Middle frontal gyrus (tissue), 1 donor: ENCODE results near the gene SRMS.
"Not testable (repeated sequence)": the region's sequence is repeated elsewhere in the genome, so short reads cannot be mapped to it uniquely, and the experiment has no call there.

ENCODE experiments used
- DNase-seq: peaks from one replicate; pipeline ENCODE4 v3.0.0-alpha.2; 2015; ENCODE audit warnings: low spot score; ENCODE audit errors: extremely low spot score

Gene SRMS

GRCh38 chr20:63566395-63567135 lies 19.0 kb upstream of the SRMS start:
- DNase-seq, result no peak

GRCh38 chr20:63565699-63566335 lies 18.3 kb upstream of the SRMS start:
- no peak for DNase-seq

- DNase-seq, result no peak
These were observed 17.6 kb upstream of the SRMS start for GRCh38 chr20:63565021-63565698.

DNA sequence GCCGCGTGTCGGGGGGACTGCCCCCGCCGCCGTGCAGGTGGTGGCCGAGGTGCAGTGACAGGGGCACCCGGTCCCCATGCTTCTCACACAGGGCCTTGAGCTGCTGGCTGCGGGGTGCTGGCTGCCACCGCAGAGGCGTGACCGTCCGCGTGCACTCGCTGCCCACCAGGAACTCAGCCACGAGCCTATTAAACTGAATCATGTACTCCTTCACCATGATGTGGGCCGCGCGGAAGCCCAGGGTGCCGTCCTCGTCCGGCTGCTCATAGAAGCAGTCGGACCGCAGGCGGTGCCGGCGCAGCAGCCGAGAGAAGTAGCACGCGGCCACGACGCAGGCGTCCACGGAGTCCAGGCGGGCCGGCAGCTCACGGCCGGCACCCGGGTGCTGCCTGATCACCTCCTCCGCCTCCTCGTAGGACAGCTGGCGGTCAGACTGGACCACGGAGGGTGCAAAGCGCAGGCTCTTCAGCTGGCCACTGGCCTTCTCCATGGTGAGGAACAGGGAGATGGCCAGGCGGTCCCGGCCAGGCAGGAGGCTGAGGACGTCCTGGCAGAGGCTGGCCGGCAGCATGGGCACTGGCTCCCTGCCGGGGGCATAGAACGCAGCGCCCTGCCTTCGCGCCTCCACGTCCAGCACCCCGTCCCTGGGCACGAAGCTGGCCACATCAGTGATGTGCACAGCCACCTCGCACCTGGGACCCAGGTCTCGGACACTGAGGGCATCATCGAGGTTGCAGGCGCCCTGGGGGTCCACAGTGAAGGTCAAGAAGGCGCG lies 16.7 kb upstream of the SRMS start:
- DNase-seq, result no peak

GRCh38 chr20:63563225-63563935 lies 15.8 kb upstream of the SRMS start:
- no peak for DNase-seq

- DNase-seq, result no peak
These were observed 15.1 kb upstream of the SRMS start for GRCh38 chr20:63562461-63563224.

GRCh38 chr20:63561624-63562396 lies 14.3 kb upstream of the SRMS start:
- DNase-seq, result no peak

GRCh38 chr20:63560856-63561609 lies 13.5 kb upstream of the SRMS start:
- DNase-seq, result no peak

- no peak for DNase-seq
These were observed 12.8 kb upstream of the SRMS start for GRCh38 chr20:63560333-63560805.

- not testable (repeated sequence) for DNase-seq
These were observed 12.2 kb upstream of the SRMS start for GRCh38 chr20:63559485-63560332.

- DNase-seq, result no peak
These were observed 11.4 kb upstream of the SRMS start for GRCh38 chr20:63558804-63559484.

- no peak for DNase-seq
These were observed 9.9 kb upstream of the SRMS start for GRCh38 chr20:63557481-63557891.

DNA sequence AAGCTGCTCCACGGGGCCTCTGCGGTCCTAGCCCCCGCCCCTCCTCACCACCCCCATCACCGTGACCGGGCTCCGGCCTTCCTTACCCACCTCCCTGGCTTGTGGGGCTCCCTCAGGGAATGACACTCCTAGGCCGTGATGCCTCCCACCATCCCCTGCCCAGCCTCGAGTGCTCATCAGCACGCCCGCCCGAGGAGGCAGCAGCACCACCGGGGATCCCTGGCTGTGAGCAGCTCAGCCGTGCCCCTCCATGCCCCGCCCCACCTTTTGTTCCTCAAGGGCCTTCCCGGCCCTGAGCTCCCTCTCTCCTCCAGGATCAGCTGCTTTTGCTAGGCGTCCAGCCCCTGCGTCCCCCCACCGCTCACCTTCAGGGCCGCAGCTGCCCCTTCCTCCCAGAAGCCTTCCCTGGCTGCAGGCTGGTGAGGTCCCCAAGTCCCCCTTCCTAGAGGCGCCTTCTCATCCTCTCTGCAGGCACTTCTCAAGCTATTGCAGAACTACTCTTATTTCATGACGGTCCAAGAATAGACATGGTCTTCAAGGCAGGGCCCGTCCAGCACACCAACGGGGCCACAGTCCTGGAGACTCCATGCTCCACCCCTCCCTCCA lies 9.4 kb upstream of the SRMS start:
- no peak for DNase-seq

- no peak for DNase-seq
These were observed 8.3 kb upstream of the SRMS start for GRCh38 chr20:63555661-63556381.

GRCh38 chr20:63554361-63555278 lies 7.1 kb upstream of the SRMS start:
- DNase-seq, result no peak
